IPS-NIHi11 (cell line): Measurements from ENCODE around the gene MADD.
"Not testable (repeated sequence)": the region's sequence is repeated elsewhere in the genome, so short reads cannot be mapped to it uniquely, and the experiment has no call there.

Experiments used
- DNase-seq: peaks from one replicate; pipeline ENCODE4 v3.0.0; 2012; ENCODE audit warnings: mixed read lengths, low spot score

Gene MADD

DNA sequence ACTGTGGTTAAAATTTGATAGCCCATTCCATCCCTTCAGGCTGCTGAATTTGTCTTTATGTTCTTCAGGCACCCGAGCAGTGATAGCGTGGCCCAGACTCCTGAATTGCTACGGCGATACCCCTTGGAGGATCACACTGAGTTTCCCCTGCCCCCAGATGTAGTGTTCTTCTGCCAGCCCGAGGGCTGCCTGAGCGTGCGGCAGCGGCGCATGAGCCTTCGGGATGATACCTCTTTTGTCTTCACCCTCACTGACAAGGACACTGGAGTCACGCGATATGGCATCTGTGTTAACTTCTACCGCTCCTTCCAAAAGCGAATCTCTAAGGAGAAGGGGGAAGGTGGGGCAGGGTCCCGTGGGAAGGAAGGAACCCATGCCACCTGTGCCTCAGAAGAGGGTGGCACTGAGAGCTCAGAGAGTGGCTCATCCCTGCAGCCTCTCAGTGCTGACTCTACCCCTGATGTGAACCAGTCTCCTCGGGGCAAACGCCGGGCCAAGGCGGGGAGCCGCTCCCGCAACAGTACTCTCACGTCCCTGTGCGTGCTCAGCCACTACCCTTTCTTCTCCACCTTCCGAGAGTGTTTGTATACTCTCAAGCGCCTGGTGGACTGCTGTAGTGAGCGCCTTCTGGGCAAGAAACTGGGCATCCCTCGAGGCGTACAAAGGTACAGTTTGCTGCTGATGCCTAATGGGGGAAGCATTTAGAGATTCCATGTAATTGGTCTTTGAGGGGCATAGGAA, 4.7 kb downstream of the MADD start:
- no peak for DNase-seq

DNA sequence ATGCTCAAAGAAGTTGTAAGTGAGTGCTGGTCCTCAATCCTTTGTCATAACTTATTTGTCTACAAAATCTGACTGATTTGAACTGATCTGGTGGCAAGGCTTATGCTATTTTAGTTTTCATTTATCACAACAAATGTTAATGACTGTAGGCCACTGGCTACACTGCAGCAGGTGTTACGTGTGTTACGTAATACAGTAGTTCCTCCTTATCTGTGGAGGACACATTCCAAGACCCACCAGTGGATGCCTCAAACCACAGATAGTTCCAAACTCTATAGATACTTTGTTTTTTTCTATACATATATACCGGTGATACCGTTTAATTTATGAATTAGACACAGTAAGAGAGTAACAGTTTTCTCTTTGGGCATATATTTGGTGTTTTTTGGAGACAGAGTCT, 7.0 kb downstream of the MADD start:
- DNase-seq = no peak

GRCh38 chr11:47278058-47278457, 8.1 kb downstream of the MADD start:
- DNase-seq = no peak

GRCh38 chr11:47278769-47279168, 8.8 kb downstream of the MADD start:
- no peak for DNase-seq

DNA sequence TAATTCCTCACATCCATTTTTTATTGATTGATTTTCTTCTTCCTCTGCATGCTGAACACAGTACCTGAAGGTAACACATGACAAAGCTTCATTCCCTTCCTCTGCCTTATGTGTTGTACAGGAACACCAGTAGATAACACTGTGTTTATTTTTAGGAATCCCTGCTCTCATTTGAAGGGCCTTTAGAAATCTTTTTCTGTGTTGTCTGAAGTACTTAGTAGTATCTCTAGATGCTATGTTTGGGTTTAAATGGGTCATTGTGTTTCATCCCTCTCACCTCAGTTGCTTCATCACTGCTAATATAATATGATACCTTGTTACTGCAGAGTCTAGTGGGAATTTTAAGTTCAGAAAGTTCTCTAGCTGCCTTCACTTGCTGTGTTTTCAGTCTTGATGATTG, 10.2 kb downstream of the MADD start:
- DNase-seq = no peak

GRCh38 chr11:47280860-47281259, 10.9 kb downstream of the MADD start:
- DNase-seq = no peak

DNA sequence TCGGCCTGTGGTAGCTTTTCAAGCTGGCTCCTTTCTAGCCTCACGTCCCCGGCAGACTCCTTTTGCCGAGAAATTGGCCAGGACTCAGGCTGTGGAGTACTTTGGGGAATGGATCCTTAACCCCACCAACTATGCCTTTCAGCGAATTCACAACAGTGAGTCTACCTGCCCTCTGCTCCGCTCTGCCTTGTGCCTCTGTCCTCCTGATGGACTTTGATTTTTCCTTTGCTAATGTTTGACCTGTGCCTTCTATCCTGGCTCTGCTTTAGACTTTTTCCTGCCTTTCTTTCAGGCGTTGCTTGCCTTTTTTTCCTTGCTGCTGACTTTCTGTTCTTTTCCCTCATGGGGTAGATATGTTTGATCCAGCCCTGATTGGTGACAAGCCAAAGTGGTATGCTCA, 12.5 kb downstream of the MADD start:
- no peak for DNase-seq

GRCh38 chr11:47284151-47284550, 14.2 kb downstream of the MADD start:
- DNase-seq = no peak

GRCh38 chr11:47285969-47286770, 16.2 kb downstream of the MADD start:
- no peak for DNase-seq

- no peak for DNase-seq
Observed at GRCh38 chr11:47288066-47288465, 18.1 kb downstream of the MADD start.

DNA sequence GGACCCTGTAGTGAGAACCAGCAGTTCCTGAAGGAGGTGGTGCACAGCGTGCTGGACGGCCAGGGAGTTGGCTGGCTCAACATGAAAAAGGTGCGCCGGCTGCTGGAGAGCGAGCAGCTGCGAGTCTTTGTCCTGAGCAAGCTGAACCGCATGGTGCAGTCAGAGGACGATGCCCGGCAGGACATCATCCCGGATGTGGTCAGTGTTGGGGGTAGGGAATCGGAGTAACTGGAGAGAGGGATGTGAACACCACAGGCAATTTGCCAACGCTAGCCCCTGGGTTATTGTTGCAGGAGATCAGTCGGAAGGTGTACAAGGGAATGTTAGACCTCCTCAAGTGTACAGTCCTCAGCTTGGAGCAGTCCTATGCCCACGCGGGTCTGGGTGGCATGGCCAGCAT, 19.9 kb downstream of the MADD start:
- no peak for DNase-seq

DNA sequence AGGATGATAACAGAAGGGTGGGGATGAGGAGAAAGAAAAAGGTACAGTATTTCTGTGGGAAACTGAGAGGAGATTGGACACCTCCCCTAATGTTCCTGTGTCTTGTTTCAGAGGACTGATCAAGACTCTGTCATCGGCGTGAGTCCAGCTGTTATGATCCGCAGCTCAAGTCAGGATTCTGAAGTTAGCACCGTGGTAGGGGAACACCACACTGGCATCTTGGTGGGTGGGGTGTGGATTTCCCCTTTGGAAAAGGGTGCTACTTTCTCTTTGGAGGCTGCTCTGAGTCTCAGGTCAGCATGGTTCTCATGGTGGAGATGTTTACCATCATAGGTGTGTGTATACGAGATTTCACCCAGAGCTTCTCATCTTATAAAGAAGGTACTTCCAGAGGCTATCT, 25.5 kb downstream of the MADD start:
- no peak for DNase-seq

DNA sequence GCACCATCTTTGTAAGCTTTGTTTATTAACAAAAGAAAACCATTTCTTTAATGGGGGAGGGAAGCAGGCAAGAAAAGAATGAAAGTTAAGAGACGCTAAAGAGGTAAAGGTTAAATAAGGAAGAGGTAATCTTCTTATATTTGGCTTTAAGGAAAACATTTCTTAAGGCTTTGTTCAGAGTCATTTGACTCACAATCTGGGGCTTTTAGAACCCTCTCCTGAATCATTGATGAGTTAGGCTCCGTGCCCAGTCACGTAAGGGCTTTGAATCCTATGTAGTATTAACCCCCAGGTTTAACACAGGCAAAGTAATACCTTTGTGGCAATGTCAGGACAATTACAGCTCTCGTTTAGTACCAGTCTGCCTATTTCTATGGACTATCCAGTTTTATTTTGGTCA, 26.1 kb downstream of the MADD start:
- DNase-seq = no peak

DNA sequence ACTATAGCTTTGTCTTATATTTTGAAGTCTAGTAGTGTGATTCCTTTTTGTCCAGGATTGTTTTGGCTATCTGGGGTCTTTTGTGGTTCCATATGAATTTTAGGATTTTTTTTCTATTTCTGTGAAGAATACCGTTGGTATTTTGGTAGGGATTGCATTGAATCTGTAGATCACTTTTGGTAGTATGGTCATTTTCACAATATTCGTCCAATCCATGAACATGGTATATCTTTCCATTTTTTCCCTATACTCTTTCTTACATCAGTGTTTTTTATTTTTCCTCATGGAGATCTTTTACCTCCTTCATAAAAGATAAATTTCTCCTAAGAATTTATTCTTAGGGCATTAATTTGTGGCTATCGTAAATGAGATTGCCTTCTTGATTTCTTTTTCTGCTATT, 29.1 kb downstream of the MADD start:
- DNase-seq = no peak

DNA sequence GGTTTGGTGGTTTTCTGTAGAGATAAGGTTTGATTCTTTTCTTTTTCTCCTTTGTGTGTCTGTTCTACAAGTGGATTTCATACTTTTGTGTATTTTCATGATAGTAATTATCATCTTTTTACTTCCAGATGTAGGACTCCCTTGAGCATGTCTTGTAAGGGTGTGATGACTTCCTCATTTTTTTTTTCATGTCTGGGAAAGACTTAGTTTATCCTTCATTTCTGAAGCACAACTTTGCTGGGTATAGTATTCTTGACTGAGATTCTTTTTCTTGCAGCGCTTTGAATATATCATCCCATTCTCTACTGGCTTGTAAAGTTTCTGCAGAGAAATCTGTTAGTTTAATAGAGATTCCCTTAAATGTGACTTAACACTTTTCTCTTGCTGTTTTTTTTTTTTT, 32.9 kb downstream of the MADD start:
- no peak for DNase-seq

- DNase-seq = no peak
Observed at GRCh38 chr11:47305734-47306483, 36.0 kb downstream of the MADD start.

- no peak for DNase-seq
Observed at GRCh38 chr11:47306484-47306844, 36.5 kb downstream of the MADD start.

DNA sequence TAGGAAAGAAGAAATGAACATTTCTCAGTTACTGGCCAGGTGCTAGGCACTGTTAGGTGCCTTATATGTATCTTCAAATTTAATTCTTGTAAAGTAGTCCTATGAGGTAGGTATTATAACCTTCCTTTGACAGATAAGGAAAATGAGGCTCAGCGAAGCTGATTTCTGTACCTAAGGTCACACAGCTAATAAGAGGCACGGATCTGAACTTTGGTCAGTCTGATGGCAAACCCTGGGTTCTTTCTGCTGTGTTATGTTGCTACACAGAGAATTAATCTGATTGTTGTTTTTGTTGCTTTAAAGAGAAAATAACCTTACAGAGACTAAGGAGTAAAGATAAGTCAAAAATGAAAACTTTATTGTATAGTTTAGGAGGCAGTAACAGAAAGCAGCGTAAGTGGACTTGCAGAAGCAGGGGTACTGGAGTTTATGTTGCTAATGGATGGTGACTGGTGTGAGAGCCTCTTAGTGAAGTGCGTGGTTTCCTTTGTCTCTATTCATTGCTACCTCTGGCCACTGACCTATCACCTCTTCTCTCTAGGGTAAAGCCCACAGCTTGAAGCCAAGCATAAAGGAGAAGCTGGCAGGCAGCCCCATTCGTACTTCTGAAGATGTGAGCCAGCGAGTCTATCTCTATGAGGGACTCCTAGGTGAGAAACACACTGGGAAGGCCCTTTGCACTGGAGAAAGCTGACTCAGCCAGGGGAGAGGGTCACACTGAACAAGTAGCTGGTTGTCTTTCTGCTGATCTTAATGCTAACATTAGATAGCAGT, 38.3 kb downstream of the MADD start:
- no peak for DNase-seq

- DNase-seq = no peak
Observed at GRCh38 chr11:47314992-47315391, 45.1 kb downstream of the MADD start.

GRCh38 chr11:47316501-47316900, 46.6 kb downstream of the MADD start:
- not testable (repeated sequence) for DNase-seq

DNA sequence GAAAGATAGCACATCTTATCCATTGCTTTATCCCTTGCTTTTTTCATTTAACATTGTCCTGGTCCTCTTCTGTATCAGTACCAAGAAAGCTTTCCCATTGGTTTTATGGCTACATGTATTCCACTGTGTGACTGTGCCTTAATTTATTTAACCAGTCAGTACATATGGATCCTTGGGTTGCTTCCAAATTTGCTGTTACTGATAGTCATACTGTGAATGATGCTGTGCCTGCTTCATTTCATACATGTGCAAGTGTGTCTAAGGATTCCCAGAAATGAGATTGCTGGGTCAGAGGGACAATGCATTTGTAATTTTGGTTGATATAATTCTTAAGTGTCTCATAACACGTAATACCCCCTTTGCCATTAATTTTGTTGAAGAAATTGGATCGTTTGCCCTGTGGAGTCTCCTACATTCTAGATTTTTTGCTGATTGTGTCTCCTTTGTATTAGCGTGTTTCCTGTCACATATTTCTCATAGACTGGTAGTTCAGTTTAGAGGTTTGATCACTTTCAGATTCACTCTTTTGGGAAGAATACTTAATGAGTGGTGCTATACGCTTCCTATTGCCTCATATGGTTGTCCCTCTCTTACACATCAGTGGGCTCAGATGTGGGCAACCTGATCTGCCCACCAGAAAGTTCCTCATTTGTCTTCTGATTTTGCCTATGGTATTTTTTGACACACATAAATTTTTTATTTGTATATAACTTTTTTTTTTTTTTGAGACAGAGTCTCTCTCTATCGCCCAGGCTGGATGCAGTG, 47.3 kb downstream of the MADD start:
- DNase-seq = no peak
